Skeletal muscle tissue (tissue), 4 donors: ENCODE results near the gene GP5. TPM values are rescaled to one million over a fixed set of nuclear protein-coding genes. Genes with fewer than 3 reads are reported as not detected.

Experiments used
- H3K27ac ChIP-seq: one replicate; pipeline ENCODE4 v1.7.0; 2013; ENCODE audit warnings: mild to moderate bottlenecking, low read depth, low read length, inconsistent platforms
- H3K27me3 ChIP-seq, 3 donors: one replicate each; pipeline ENCODE4 v1.7.0; 2013; ENCODE audit warnings: low read length in 3 of 3; ENCODE audit not compliant: control insufficient read depth in 3 of 3, insufficient read depth in 3 of 3
- H3K36me3 ChIP-seq, 3 donors: one replicate each; pipeline ENCODE4 v1.7.0; 2013; ENCODE audit warnings: low read length in 3 of 3; ENCODE audit not compliant: control insufficient read depth in 3 of 3, insufficient read depth in 3 of 3
- H3K4me1 ChIP-seq, 3 donors: one replicate each; pipeline ENCODE4 v1.7.0; 2013; ENCODE audit warnings: low read length in 3 of 3, mild to moderate bottlenecking in 3 of 3; ENCODE audit not compliant: control insufficient read depth in 3 of 3, insufficient read depth in 3 of 3
- H3K4me3 ChIP-seq, 3 donors: one replicate each; pipeline ENCODE4 v1.7.0; 2013; ENCODE audit warnings: low read length in 3 of 3
- H3K9ac ChIP-seq, 3 donors: one replicate each; pipeline ENCODE4 v1.7.0; 2013; ENCODE audit warnings: low read length in 3 of 3, mild to moderate bottlenecking in 3 of 3, moderate library complexity in 2 of 3, low read depth in 1 of 3
- H3K9me3 ChIP-seq, 3 donors: one replicate each; pipeline ENCODE4 v1.7.0; 2013; ENCODE audit warnings: low read length in 3 of 3; ENCODE audit not compliant: control insufficient read depth in 3 of 3
- total RNA-seq: library from RNA; depleted of rRNA; stranded (reverse); fragments of >200 nt; gene quantifications from one replicate; pipeline ENCODE4 v1.2.3, GENCODE V29; 2014
- donor health status: Osteomylitis.

Gene GP5
- total RNA-seq, 1 donor from 2014 or later, result under 0.01 TPM

- H3K36me3 ChIP-seq, result no peaks in the 10 kb centered on the region
- H3K4me3 ChIP-seq, result no peak overlapping the region
- no peak overlapping the region for H3K9ac ChIP-seq
- H3K4me1 ChIP-seq, result no peaks in the 10 kb centered on the region
- peaks cover 3 to 36% (median 17%) of the 10 kb centered on the region in 3 donors for H3K27me3 ChIP-seq
- no peak overlapping the region for H3K27ac ChIP-seq
- H3K9me3 ChIP-seq, result no peaks in the 10 kb centered on the region
These were observed 41.4 kb downstream of the GP5 start for GRCh38 chr3:194357681-194358080.

- no peak overlapping the region for H3K27ac ChIP-seq
- H3K27me3 ChIP-seq, result peaks cover 3 to 30% (median 14%) of the 10 kb centered on the region in 3 donors
- H3K9ac ChIP-seq, result no peak overlapping the region
These were observed 43.7 kb downstream of the GP5 start for GRCh38 chr3:194355379-194355778.

GRCh38 chr3:194354315-194354714 lies 44.8 kb downstream of the GP5 start:
- Histone ChIP-seq H3K9ac (no peak overlapping the region), H3K4me3 (no peak overlapping the region), H3K27me3 (peaks cover 3 to 23% (median 14%) of the 10 kb centered on the region in 3 donors), H3K9me3 (no peaks in the 10 kb centered on the region), H3K4me1 (no peaks in the 10 kb centered on the region), H3K36me3 (no peaks in the 10 kb centered on the region), H3K27ac (no peak overlapping the region)

More at GRCh38 chr3:194355379-194355778, 43.7 kb downstream of the GP5 start:
- no peaks in the 10 kb centered on the region for H3K36me3 ChIP-seq
- H3K9me3 ChIP-seq, result no peaks in the 10 kb centered on the region
- H3K4me3 ChIP-seq, result no peak overlapping the region
- no peaks in the 10 kb centered on the region for H3K4me1 ChIP-seq

- Histone ChIP-seq H3K27ac (no peak overlapping the region), H3K36me3 (no peaks in the 10 kb centered on the region), H3K9me3 (no peaks in the 10 kb centered on the region), H3K27me3 (peaks cover 0 to 14% (median 12%) of the 10 kb centered on the region in 3 donors), H3K4me1 (no peaks in the 10 kb centered on the region), H3K4me3 (no peak overlapping the region), H3K9ac (no peak overlapping the region)
These were observed 46.3 kb downstream of the GP5 start for GRCh38 chr3:194352667-194353246.

GRCh38 chr3:194351952-194352536 lies 47.0 kb downstream of the GP5 start:
- Histone ChIP-seq H3K9me3 (no peaks in the 10 kb centered on the region), H3K4me1 (no peaks in the 10 kb centered on the region), H3K27me3 (peaks cover 0 to 9% (median 8%) of the 10 kb centered on the region in 3 donors), H3K27ac (no peak overlapping the region), H3K9ac (no peak overlapping the region), H3K36me3 (no peaks in the 10 kb centered on the region), H3K4me3 (no peak overlapping the region)

- Histone ChIP-seq H3K36me3 (no peaks in the 10 kb centered on the region), H3K9ac (no peak within 1 kb of the TSS), H3K4me1 (no peaks in the 10 kb centered on the region), H3K27ac (no peak within 1 kb of the TSS), H3K9me3 (no peaks in the 10 kb centered on the region), H3K27me3 (peaks cover 0 to 6% (median 3%) of the 10 kb centered on the region in 3 donors), H3K4me3 (no peak within 1 kb of the TSS)
These were observed 47.9 kb downstream of the GP5 start, which contains the start of gene CPN2 for GRCh38 chr3:194351080-194351672. Gene CPN2 (minus strand): TSS chr3:194351328. CDS start chr3:194342702, 8,626 bp downstream.

- no peak overlapping the region for H3K9ac ChIP-seq
- no peak overlapping the region for H3K4me3 ChIP-seq
- no peaks in the 10 kb centered on the region for H3K9me3 ChIP-seq
- H3K4me1 ChIP-seq, result no peaks in the 10 kb centered on the region
- H3K36me3 ChIP-seq, result no peaks in the 10 kb centered on the region
- peaks cover 0 to 5% (median 0%) of the 10 kb centered on the region in 3 donors for H3K27me3 ChIP-seq
- no peak overlapping the region for H3K27ac ChIP-seq
These were observed 48.4 kb downstream of the GP5 start for GRCh38 chr3:194350726-194351071.

- Histone ChIP-seq H3K27ac (no peak overlapping the region), H3K36me3 (no peaks in the 10 kb centered on the region), H3K27me3 (peaks cover 0 to 5% (median 5%) of the 10 kb centered on the region in 3 donors), H3K9me3 (no peaks in the 10 kb centered on the region), H3K9ac (no peak overlapping the region), H3K4me3 (no peak overlapping the region), H3K4me1 (no peaks in the 10 kb centered on the region)
These were observed 50.7 kb downstream of the GP5 start for GRCh38 chr3:194348354-194348753.

- Histone ChIP-seq H3K9ac (no peak overlapping the region), H3K4me3 (no peak overlapping the region), H3K27me3 (peaks cover 3 to 19% (median 12%) of the 10 kb centered on the region in 3 donors), H3K9me3 (no peaks in the 10 kb centered on the region), H3K27ac (no peak overlapping the region), H3K4me1 (no peaks in the 10 kb centered on the region), H3K36me3 (no peaks in the 10 kb centered on the region)
These were observed 52.4 kb downstream of the GP5 start for GRCh38 chr3:194346621-194347020.

- Histone ChIP-seq H3K4me1 (no peaks in the 10 kb centered on the region), H3K9me3 (no peaks in the 10 kb centered on the region), H3K9ac (no peak overlapping the region), H3K27me3 (peaks cover 4 to 19% (median 16%) of the 10 kb centered on the region in 3 donors), H3K36me3 (no peaks in the 10 kb centered on the region), H3K27ac (no peak overlapping the region), H3K4me3 (no peak overlapping the region)
These were observed 53.0 kb downstream of the GP5 start for GRCh38 chr3:194346035-194346434.
